Measurements from ENCODE around the gene DDX28.

Gene DDX28, protein sequence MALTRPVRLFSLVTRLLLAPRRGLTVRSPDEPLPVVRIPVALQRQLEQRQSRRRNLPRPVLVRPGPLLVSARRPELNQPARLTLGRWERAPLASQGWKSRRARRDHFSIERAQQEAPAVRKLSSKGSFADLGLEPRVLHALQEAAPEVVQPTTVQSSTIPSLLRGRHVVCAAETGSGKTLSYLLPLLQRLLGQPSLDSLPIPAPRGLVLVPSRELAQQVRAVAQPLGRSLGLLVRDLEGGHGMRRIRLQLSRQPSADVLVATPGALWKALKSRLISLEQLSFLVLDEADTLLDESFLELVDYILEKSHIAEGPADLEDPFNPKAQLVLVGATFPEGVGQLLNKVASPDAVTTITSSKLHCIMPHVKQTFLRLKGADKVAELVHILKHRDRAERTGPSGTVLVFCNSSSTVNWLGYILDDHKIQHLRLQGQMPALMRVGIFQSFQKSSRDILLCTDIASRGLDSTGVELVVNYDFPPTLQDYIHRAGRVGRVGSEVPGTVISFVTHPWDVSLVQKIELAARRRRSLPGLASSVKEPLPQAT

DNA sequence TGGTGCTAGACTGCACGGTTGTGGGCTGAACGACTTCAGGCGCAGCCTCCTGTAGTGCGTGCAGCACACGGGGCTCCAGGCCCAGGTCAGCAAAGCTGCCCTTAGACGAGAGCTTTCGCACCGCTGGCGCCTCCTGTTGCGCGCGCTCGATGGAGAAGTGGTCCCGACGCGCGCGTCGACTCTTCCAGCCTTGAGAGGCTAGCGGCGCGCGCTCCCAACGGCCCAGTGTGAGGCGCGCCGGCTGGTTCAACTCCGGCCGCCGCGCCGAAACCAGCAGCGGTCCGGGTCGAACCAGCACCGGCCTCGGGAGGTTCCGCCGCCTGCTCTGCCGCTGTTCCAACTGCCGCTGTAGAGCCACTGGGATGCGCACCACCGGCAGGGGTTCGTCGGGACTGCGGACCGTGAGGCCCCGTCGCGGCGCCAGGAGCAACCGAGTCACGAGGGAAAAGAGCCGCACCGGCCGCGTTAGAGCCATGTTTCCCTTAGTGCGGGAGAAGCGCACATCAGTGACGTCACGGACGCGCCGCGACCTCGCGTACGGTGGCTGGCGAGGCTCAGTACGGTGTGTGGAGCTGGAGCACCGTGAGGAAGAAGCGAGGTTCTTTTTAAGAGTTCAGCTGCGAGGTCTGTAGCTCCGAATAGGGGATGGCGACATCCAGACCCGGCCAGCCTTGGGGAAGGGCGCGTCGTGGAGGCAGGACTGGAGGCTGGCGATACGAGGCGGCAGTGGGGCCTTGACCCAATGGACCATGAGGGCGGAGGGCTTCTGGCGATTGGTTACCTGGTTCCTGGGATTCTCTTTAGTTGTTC, at the start of gene DDX28, which contains the start of gene DUS2:
Gene DDX28, minus strand, starts transcription at position 505 of the 810 bp plus-strand sequence. Its CDS starts 30 bp downstream, at position 475.
Gene DUS2, plus strand, starts transcription at position 557 of the 810 bp plus-strand sequence. CDS start 14,740 bp downstream, outside the sequence.
- DNase-seq = peak; percentile 95

- DNase-seq = no peak
These were observed 49.1 kb upstream of the DDX28 start for GRCh38 chr16:68072038-68072695.

GRCh38 chr16:68071518-68071901, 48.5 kb upstream of the DDX28 start:
- DNase-seq = no peak

DNA sequence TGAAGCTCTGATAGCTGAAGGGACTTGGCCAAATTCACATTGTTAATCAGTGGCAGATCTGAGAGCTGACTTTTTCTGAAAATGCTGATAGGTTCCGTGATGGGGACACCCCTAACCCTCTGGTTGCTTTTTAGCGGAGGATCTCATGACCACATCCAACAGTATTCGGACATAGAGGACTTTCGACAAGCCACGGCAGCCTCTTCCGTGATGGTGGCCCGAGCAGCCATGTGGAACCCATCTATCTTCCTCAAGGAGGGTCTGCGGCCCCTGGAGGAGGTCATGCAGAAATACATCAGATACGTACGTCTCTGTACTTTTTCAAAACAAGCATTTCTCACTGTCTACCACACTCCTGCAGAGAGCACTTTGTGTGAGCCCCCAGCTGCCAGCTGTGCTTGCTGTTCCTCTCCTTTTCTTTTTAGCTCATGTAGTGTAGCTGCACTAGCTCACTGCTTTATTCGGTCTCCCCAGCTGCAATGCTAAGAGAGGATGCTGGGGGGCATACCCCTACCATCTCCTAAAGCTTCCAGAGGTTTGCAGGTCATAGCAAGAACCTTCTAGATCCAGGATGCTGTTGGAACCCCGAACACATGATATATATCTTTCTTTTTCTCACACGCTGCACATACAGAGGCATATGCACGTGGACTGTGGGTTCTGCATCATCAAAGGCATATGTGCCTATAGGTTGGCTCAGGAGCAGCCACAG, 47.9 kb upstream of the DDX28 start:
- no peak for DNase-seq

GRCh38 chr16:68070249-68070730, 47.3 kb upstream of the DDX28 start:
- peak; percentile 34 for DNase-seq

DNA sequence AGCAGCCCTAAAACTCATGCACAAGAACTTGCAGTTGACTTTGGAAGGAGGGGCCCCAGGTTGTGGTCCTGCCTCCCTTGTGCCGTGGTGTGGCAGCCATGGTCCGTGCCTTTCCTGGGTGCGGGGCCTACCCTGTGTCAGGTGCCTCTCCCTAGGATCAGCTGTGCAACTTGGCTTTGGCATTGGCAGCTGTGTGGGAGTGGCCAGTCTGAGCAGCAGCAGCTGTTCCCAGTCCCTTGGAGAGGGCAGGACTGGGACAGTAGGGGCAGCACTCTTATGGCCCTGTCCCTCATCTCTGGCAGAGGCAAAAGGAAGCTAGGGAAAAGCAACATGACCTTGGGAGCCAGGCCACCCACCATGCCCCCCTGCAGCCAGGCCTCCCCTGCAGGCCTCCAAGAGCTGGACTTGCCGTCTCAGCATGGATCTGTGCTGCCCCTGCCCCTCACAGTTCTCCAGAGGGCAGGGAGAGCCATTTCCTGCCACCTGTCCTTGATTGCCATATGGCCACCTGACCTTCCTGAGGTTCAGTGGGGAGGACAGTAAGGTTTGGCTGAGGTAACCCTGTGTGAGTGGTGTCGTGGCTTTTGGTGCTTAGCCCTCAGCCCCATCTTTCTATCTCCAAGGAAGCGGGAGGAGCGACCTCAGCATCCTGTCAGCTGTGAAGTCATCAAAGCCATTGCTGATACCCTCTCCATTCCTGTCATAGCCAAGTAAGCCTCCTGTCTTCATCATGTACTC, 46.6 kb upstream of the DDX28 start:
- peak; percentile 62 for DNase-seq

DNA sequence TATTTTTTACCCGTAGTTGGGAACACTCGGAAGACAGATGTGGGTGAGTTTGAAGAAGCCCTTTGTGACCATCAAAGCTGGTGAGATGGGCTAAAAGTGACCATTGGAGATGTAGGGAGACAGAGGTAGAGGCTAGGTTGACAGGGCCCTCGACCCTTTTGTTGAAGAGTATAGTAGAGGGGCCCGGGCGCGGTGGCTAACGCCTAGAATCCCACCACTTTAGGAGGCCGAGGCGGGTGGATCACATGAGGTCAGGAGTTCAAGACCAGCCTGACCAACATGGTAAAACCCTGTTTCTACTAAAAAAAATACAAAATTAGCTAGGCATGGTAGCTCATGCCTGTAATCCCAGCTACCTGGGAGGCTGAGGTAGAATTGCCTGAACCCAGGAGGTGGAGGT, 45.9 kb upstream of the DDX28 start:
- DNase-seq = no peak

DNA sequence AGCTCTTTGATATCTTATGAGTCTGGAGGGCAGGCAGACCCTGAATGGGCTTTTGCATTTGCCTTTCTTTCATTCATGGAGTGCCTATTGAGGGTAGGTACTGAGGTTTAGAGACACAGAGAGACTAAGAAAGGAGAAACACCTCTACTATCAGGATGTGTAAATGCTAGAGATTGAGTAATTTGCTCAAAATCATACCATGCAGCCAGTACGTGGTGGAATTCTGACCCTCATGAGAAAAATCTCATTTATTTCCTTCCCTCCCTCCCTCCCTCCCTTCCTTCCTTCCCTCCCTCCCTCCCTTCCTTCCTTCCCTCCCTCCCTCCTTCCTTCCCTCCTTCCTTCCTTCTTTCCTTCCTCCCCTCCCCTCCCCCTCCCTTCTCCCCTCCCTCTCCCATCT, 43.7 kb upstream of the DDX28 start:
- no peak for DNase-seq

GRCh38 chr16:68065716-68066305, 42.8 kb upstream of the DDX28 start:
- no peak for DNase-seq

- peak; percentile 82 for DNase-seq
These were observed 41.8 kb upstream of the DDX28 start for GRCh38 chr16:68064791-68065365.

DNA sequence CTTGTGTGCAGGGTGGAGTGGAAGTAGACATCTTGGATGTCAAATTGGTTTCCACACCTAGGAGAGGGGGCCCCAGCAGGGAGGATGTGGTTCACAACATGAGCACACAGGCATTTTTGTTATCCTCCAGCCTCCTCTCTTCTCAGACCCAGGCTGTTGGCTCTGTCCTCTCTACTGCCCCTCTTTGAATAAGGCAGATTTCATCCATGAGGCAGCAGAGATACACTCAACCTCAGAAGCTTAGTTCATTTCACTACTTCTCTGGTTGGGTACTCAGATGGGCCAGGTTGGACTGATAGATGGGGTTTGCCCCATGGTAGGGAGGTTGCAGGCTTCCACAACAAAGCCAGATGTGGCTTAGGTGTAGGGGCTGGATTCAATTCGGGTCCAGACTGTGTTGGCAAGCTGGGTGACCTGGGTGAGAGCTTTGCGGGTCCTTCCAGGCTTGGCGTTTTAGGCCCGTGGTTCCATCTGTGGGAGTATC, 39.9 kb upstream of the DDX28 start:
- DNase-seq = peak; percentile 60

- DNase-seq = no peak
These were observed 38.4 kb upstream of the DDX28 start for GRCh38 chr16:68061396-68061795.

DNA sequence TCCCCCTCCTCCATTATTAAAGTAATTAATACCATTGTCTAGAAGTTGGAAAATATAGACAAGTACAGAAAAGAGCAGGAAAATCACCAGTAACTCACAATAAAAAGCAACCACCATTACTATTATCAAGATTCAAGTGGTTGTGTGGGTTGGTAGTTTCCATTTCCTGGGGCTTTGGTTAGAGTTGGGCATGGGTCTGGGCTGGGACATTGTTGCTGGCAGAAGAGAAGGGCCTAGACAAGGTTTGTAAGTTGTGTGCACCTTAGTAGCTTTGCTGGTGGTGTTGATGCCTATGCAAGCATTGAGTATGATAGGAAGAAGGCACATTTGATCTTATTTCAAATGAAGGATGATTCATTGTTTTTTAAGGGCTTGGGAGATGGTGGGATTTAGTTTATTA, 36.8 kb upstream of the DDX28 start:
- no peak for DNase-seq

DNA sequence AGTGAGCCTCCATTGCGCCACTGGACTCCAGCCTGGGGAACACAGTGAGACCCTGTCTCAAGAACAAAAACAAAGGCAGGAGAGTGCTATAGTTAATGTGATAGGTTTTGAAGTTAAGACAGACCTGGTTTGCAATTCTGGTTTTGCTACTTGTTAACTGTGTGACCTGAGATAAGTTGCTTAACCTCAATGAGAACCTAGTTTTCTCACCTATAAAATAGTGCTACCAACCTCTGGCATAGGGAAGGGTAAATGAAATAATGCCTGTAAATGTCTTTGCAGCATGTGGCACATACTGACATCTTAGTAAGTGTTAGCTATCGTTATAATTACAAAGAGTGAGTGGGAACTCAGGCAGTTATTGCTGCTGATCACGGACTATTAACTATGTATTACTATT, 32.4 kb upstream of the DDX28 start:
- no peak for DNase-seq

- DNase-seq = no peak
These were observed 26.4 kb upstream of the DDX28 start for GRCh38 chr16:68049449-68049848.

- DNase-seq = no peak
These were observed 25.0 kb upstream of the DDX28 start for GRCh38 chr16:68047987-68048386.

- no peak for DNase-seq
These were observed 23.1 kb upstream of the DDX28 start for GRCh38 chr16:68046106-68046505.

DNA sequence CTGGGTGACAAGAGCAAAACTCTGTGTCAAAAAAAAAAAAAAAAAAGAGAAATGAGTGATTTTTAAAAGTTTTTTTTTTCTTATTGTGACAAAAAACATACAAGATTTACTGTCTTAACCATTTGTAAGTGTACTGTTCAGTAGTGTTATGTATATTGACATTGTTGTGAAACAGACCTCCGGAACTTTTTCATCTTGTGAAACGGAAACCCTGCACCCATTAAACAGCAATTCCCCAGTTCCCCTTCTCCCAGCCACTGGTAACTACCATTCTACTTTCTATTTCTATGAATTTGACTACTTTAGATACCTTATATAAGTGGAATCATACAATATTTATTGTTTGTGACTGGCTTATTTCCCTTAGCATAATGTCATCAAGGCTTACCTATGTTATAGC, 18.8 kb upstream of the DDX28 start:
- no peak for DNase-seq

- peak; percentile 92 for DNase-seq
These were observed 17.7 kb upstream of the DDX28 start for GRCh38 chr16:68040506-68041288.
